T-helper 17 cell (primary cell): ENCODE data around the gene GPD2. TPM values are rescaled to one million over a fixed set of nuclear protein-coding genes. Genes with fewer than 3 reads are reported as not detected.

Source experiments
- ATAC-seq: fragments of 150-1000 bp; cut with Tn5 transposase; 2 replicates; pipeline ENCODE4 v1.10.0; 2021; ENCODE audit warnings: mild to moderate bottlenecking, moderate library complexity
- DNase-seq, 3 donors: peaks; one replicate each; pipeline versions ENCODE4 v3.0.0 to v3.0.0-alpha.2; 2020 to 2021
- H3K9me3 ChIP-seq: one replicate; pipeline ENCODE4 v1.7.0; 2013; ENCODE audit warnings: low read length, mild to moderate bottlenecking; ENCODE audit not compliant: control insufficient read depth, poor library complexity, severe bottlenecking
- H3K27ac Mint-ChIP-seq: one replicate; pipeline ENCODE4 v1.8.0; 2022; ENCODE audit warnings: mild to moderate bottlenecking, moderate library complexity, mixed read lengths
- H3K27me3 Mint-ChIP-seq: one replicate; pipeline ENCODE4 v1.8.0; 2022; ENCODE audit warnings: mixed read lengths
- H3K36me3 Mint-ChIP-seq: one replicate; pipeline ENCODE4 v1.8.0; 2022; ENCODE audit warnings: low read depth, mixed read lengths
- H3K4me1 Mint-ChIP-seq: one replicate; pipeline ENCODE4 v1.8.0; 2022; ENCODE audit warnings: mild to moderate bottlenecking, mixed read lengths
- H3K4me3 Mint-ChIP-seq: one replicate; pipeline ENCODE4 v1.8.0; 2022; ENCODE audit warnings: mild to moderate bottlenecking, moderate library complexity, mixed read lengths
- total RNA-seq, 4 donors: library from RNA in 2 of 4; stranded (reverse) in 2 of 4; gene quantifications; one replicate each; pipeline ENCODE4 v1.2.3 and lab custom pipeline; 2022 to 2026

The GPD2 gene
- total RNA-seq, 2 donors from 2014 or later = 9.8 to 12.7 TPM

GRCh38 chr2:156447761-156448160 lies 11.6 kb downstream of the GPD2 start:
- DNase-seq (no peak), ATAC-seq (no peak)
- Mint-ChIP-seq H3K36me3 (no peaks in the 10 kb centered on the region), H3K27ac (no peak overlapping the region), H3K4me1 (peaks cover 16% of the 10 kb centered on the region), H3K4me3 (no peak overlapping the region), H3K27me3 (no peaks in the 10 kb centered on the region)
- H3K9me3 ChIP-seq = no peaks in the 10 kb centered on the region

GRCh38 chr2:156448766-156449165 lies 12.6 kb downstream of the GPD2 start:
- no peak overlapping the region for H3K4me3 Mint-ChIP-seq
- H3K27ac Mint-ChIP-seq = no peak overlapping the region
- H3K27me3 Mint-ChIP-seq = no peaks in the 10 kb centered on the region
- no peaks in the 10 kb centered on the region for H3K36me3 Mint-ChIP-seq
- ATAC-seq (no peak), DNase-seq (no peak)
- H3K9me3 ChIP-seq = no peaks in the 10 kb centered on the region
- H3K4me1 Mint-ChIP-seq = peaks cover 11% of the 10 kb centered on the region

GRCh38 chr2:156452971-156453370 lies 16.8 kb downstream of the GPD2 start:
- Mint-ChIP-seq H3K27ac (no peak overlapping the region), H3K4me3 (no peak overlapping the region), H3K4me1 (peaks cover 12% of the 10 kb centered on the region), H3K27me3 (no peaks in the 10 kb centered on the region), H3K36me3 (no peaks in the 10 kb centered on the region)
- H3K9me3 ChIP-seq = no peaks in the 10 kb centered on the region
- ATAC-seq (no peak), DNase-seq (no peak)

- H3K27ac Mint-ChIP-seq = no peak overlapping the region
- H3K4me3 Mint-ChIP-seq = no peak overlapping the region
- H3K36me3 Mint-ChIP-seq = no peaks in the 10 kb centered on the region
- ATAC-seq (no peak), DNase-seq (no peak)
- no peaks in the 10 kb centered on the region for H3K27me3 Mint-ChIP-seq
- H3K4me1 Mint-ChIP-seq = peaks cover 10% of the 10 kb centered on the region
- no peaks in the 10 kb centered on the region for H3K9me3 ChIP-seq
Measured at GRCh38 chr2:156455361-156455975, 19.3 kb downstream of the GPD2 start.

- H3K4me3 Mint-ChIP-seq = no peak overlapping the region
- H3K36me3 Mint-ChIP-seq = no peaks in the 10 kb centered on the region
- no peaks in the 10 kb centered on the region for H3K27me3 Mint-ChIP-seq
- H3K27ac Mint-ChIP-seq = no peak overlapping the region
- ATAC-seq = no peak
- no peak for DNase-seq
- no peaks in the 10 kb centered on the region for H3K9me3 ChIP-seq
- peaks cover 18% of the 10 kb centered on the region for H3K4me1 Mint-ChIP-seq
Measured at GRCh38 chr2:156456616-156457015, 20.4 kb downstream of the GPD2 start.

DNA sequence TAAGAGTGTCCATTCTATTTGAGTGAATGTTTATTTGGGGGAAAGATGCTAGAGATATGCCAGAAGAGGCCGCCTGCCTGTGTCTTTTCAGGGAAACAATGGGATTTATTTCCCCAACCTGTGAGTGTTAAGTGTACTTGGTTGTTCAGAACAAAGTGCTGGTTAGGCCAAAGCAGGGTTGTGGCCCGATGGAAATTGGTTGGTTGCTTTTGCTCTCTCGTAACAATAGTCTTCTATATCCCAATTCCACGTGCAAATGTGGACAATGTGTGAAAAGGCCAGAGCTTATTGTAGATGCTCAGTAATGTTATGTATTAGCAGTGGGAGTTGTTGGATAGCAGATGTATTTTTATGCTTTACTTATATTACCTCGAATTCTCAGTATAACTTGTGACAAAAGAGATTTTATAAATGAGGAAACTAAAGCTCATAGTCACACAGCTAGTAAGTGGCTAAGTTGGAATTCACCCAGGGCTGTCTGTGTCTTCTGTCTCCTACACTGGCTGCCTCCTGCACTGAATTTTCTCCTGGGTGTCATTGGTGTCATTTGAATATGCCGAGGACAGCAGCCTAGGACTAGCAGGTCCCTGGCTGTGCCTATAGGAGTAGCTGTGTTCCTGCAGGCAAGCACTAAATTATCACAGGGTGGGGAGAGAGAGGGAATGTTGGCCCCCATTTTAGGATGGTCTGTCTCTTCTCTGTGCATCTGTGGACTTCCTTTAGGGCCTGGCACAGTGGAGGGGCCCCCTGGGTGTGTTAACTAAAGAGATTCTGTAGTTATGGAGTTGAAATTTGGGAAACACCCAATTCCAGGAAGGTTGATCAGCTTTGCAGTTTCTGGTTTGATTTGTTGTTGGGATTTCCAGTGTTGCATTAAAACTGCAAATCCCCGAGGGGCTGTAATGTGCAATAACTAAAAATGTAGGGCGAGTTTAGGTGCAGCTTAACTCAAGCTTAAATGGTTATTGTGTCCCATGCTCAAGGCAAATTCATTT lies 21.6 kb downstream of the GPD2 start:
- no peaks in the 10 kb centered on the region for H3K9me3 ChIP-seq
- Mint-ChIP-seq H3K4me1 (peaks cover 19% of the 10 kb centered on the region), H3K27me3 (no peaks in the 10 kb centered on the region), H3K27ac (no peak overlapping the region), H3K4me3 (no peak overlapping the region), H3K36me3 (no peaks in the 10 kb centered on the region)
- no peak for ATAC-seq
- DNase-seq = no peak

- DNase-seq = no peak
- H3K27me3 Mint-ChIP-seq = no peaks in the 10 kb centered on the region
- H3K27ac Mint-ChIP-seq = no peak overlapping the region
- H3K4me3 Mint-ChIP-seq = no peak overlapping the region
- no peaks in the 10 kb centered on the region for H3K9me3 ChIP-seq
- H3K36me3 Mint-ChIP-seq = no peaks in the 10 kb centered on the region
- H3K4me1 Mint-ChIP-seq = peaks cover 19% of the 10 kb centered on the region
- no peak for ATAC-seq
Measured at GRCh38 chr2:156459720-156460119, 23.5 kb downstream of the GPD2 start.

DNA sequence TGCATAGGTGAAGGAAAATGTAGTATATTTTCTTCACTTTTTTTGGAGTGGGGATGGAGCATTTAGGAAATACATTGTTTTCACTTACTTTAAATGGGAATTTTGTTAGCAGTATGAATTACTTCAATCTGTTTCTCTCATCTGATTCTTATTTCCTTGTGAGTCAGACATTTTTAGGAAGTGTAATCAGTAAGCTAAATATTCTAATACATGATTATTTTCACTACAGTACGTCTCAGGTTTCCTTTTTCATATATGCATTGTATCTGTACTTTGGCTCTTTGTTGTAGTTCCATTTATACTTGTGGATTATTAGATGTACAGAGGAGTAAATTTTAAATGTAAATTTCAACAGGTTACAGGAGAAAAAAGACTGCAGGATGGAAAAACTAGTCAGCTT lies 27.9 kb downstream of the GPD2 start:
- no peaks in the 10 kb centered on the region for H3K36me3 Mint-ChIP-seq
- ATAC-seq (no peak), DNase-seq (no peak)
- H3K4me1 Mint-ChIP-seq = peaks cover 32% of the 10 kb centered on the region
- H3K27ac Mint-ChIP-seq = no peak overlapping the region
- no peak overlapping the region for H3K4me3 Mint-ChIP-seq
- no peaks in the 10 kb centered on the region for H3K9me3 ChIP-seq
- no peaks in the 10 kb centered on the region for H3K27me3 Mint-ChIP-seq

- H3K27me3 Mint-ChIP-seq = no peaks in the 10 kb centered on the region
- ATAC-seq (no peak), DNase-seq (no peak)
- H3K4me1 Mint-ChIP-seq = peaks cover 34% of the 10 kb centered on the region
- H3K36me3 Mint-ChIP-seq = no peaks in the 10 kb centered on the region
- H3K4me3 Mint-ChIP-seq = no peak overlapping the region
- H3K27ac Mint-ChIP-seq = no peak overlapping the region
- no peaks in the 10 kb centered on the region for H3K9me3 ChIP-seq
Measured at GRCh38 chr2:156465573-156465972, 29.4 kb downstream of the GPD2 start.

GRCh38 chr2:156466739-156467405 lies 30.7 kb downstream of the GPD2 start:
- H3K36me3 Mint-ChIP-seq = peaks cover 2% of the 10 kb centered on the region
- H3K4me1 Mint-ChIP-seq = peaks cover 35% of the 10 kb centered on the region
- DNase-seq (no peak), ATAC-seq (no peak)
- no peaks in the 10 kb centered on the region for H3K27me3 Mint-ChIP-seq
- H3K4me3 Mint-ChIP-seq = no peak overlapping the region
- H3K27ac Mint-ChIP-seq = peak overlapping the region; percentile 63
- H3K9me3 ChIP-seq = no peaks in the 10 kb centered on the region

GRCh38 chr2:156470975-156471583 lies 34.9 kb downstream of the GPD2 start:
- no peaks in the 10 kb centered on the region for H3K9me3 ChIP-seq
- H3K4me1 Mint-ChIP-seq = peaks cover 31% of the 10 kb centered on the region
- DNase-seq = no peak
- peaks cover 2% of the 10 kb centered on the region for H3K36me3 Mint-ChIP-seq
- no peak for ATAC-seq
- H3K27me3 Mint-ChIP-seq = no peaks in the 10 kb centered on the region
- H3K4me3 Mint-ChIP-seq = no peak overlapping the region
- H3K27ac Mint-ChIP-seq = peak overlapping the region; percentile 0

DNA sequence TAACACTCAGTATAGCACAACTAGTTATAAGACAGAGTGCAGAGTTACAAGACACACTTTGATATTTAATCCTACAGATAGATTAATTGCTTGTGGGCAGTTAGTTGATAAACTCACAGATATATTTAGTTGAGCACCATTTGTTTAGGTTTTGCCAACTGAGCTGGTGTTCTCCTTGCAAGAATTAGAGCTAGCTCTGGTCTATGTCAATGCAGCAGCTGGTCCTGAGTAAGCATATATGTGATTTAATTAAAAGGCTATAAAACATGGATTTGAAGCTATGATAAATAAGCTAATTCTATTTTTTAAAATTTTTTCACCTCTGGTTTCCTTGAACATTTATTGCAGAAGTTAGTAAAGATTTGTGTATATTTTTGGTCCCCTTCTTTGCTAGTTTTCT lies 35.6 kb downstream of the GPD2 start:
- no peaks in the 10 kb centered on the region for H3K9me3 ChIP-seq
- H3K27ac Mint-ChIP-seq = no peak overlapping the region
- ATAC-seq = no peak

GRCh38 chr2:156472686-156473085 lies 36.5 kb downstream of the GPD2 start:
- peaks cover 2% of the 10 kb centered on the region for H3K36me3 Mint-ChIP-seq
- H3K4me3 Mint-ChIP-seq = no peak overlapping the region
- peak overlapping the region; percentile 24 for H3K27ac Mint-ChIP-seq
- H3K9me3 ChIP-seq = no peaks in the 10 kb centered on the region
- no peaks in the 10 kb centered on the region for H3K27me3 Mint-ChIP-seq
- peak; percentile 74 for ATAC-seq
- DNase-seq = no peak
- peaks cover 22% of the 10 kb centered on the region for H3K4me1 Mint-ChIP-seq

More for the DNA sequence above, 35.6 kb downstream of the GPD2 start:
- Mint-ChIP-seq H3K4me1 (peaks cover 28% of the 10 kb centered on the region), H3K27me3 (no peaks in the 10 kb centered on the region), H3K4me3 (no peak overlapping the region), H3K36me3 (peaks cover 2% of the 10 kb centered on the region)
- DNase-seq = no peak
